GM12878 (cell line): ENCODE measurements around the gene COL18A1. TPM values are rescaled to one million over a fixed set of nuclear protein-coding genes. Genes with fewer than 3 reads are reported as not detected.

Source experiments
- ATAC-seq: fragments of 200-7000 bp; cut with Tn5 transposase; 3 replicates; pipeline ENCODE4 v1.9.1; 2020; ENCODE audit warnings: mild to moderate bottlenecking, moderate library complexity
- BruUV-seq: library from RNA; stranded (reverse); fragments of 400-500 nt; replicated peaks from 2 replicates; lab custom pipeline; 2021; lab: Mats Ljungman, UMichigan
- CTCF ChIA-PET: fragments of 300-600 bp; sonication (Branson Sonifier 250); formaldehyde crosslinking; extraction: SDS; loops from one replicate; lab custom pipeline; 2021; ENCODE audit warnings: inconsistent platforms; lab: Yijun Ruan, JAX
- POLR2A ChIA-PET: fragments of 350-600 bp; formaldehyde crosslinking; extraction: SDS; loops from one replicate; lab custom pipeline; 2021; ENCODE audit warnings: inconsistent platforms; lab: Charles Lee
- RAD21 ChIA-PET: fragments of 300-600 bp; sonication (Branson Sonifier 250); formaldehyde crosslinking; loops from one replicate; lab custom pipeline; 2023; ENCODE audit warnings: antibody characterized with exemption; ENCODE audit not compliant: unreplicated experiment; lab: Charles Lee
- SMC1A ChIA-PET: fragments of 300-600 bp; sonication (Branson Sonifier 250); formaldehyde crosslinking; loops from one replicate; lab custom pipeline; 2023; ENCODE audit not compliant: unreplicated experiment, uncharacterized antibody; lab: Charles Lee
- DNase-seq: peaks from one replicate; pipeline ENCODE4 v3.0.0-alpha.2; 2011; ENCODE audit warnings: low read depth, low spot score
- FAIRE-seq: peaks from 3 replicates; lab custom pipeline; 2011; peaks lifted over from hg19 to GRCh38; lab: Jason Lieb, UNC
- H2AFZ ChIP-seq: 2 replicates; pipeline ENCODE4 v1.6.0; 2011; ENCODE audit warnings: low read depth, low read length, control low read depth; ENCODE audit not compliant: control insufficient read depth
- H3K27ac ChIP-seq: 2 replicates; pipeline ENCODE4 v1.5.1; 2011; ENCODE audit warnings: control low read depth; ENCODE audit not compliant: control insufficient read depth, insufficient read depth
- H3K27me3 ChIP-seq, 2 experiments: replicated peaks in 1 of 2; 2 replicates each; pipeline versions ENCODE4 v1.6.0 to v1.6.1; 2011; ENCODE audit warnings: low read length in 1 of 2; ENCODE audit not compliant: control insufficient read depth in 2 of 2, insufficient read depth in 2 of 2
- H3K36me3 ChIP-seq, 2 experiments: 2 replicates each; pipeline ENCODE4 v1.5.1; 2011; ENCODE audit warnings: low read length in 1 of 2; ENCODE audit not compliant: control insufficient read depth in 2 of 2, insufficient read depth in 2 of 2
- H3K4me1 ChIP-seq: 2 replicates; pipeline ENCODE4 v1.6.1; 2011; ENCODE audit warnings: mild to moderate bottlenecking, low read length, moderate library complexity, mixed read lengths; ENCODE audit not compliant: control insufficient read depth, insufficient read depth
- H3K4me2 ChIP-seq: 2 replicates; pipeline ENCODE4 v1.6.0; 2011; ENCODE audit warnings: control low read depth; ENCODE audit not compliant: control insufficient read depth, insufficient read depth
- H3K4me3 ChIP-seq: fragments of 200-600 bp; sonication (generic); 2 replicates; pipeline ENCODE4 v1.5.1; 2016
- H3K79me2 ChIP-seq: 2 replicates; pipeline ENCODE4 v1.6.0; 2011; ENCODE audit warnings: low read length; ENCODE audit not compliant: control insufficient read depth, insufficient read depth
- H3K9ac ChIP-seq: 2 replicates; pipeline ENCODE4 v1.8.0; 2011; ENCODE audit warnings: low read length, control low read depth, mixed read lengths; ENCODE audit not compliant: control insufficient read depth, insufficient read depth
- H3K9me3 ChIP-seq: replicated peaks from 3 replicates; pipeline ENCODE4 v1.5.1; 2011; ENCODE audit warnings: mild to moderate bottlenecking, low read length; ENCODE audit not compliant: control insufficient read depth, insufficient read depth
- H4K20me1 ChIP-seq: 2 replicates; pipeline ENCODE4 v1.6.0; 2011; ENCODE audit not compliant: control insufficient read depth, insufficient read depth
- BMI1 ChIP-seq: fragments of 450-650 bp; IDR thresholded peaks from 2 replicates; pipeline ENCODE4 v1.6.1; 2016; ENCODE audit warnings: mild to moderate bottlenecking, moderate library complexity, borderline replicate concordance
- CHD2 ChIP-seq: IDR thresholded peaks from 2 replicates; pipeline ENCODE4 v1.6.1; 2011; ENCODE audit warnings: low read depth, low read length, improper control_type of control experiment, borderline replicate concordance
- DPF2 ChIP-seq: fragments of 450-650 bp; IDR thresholded peaks from 2 replicates; pipeline ENCODE4 v1.6.1; 2017; ENCODE audit warnings: mild to moderate bottlenecking
- ETV6 ChIP-seq, 2 experiments: fragments of 450-650 bp in 1 of 2; IDR thresholded peaks in 1 of 2; conservative IDR thresholded peaks in 1 of 2; 2 replicates each; pipeline ENCODE4 v1.6.1; 2014; ENCODE audit warnings: antibody characterized with exemption in 1 of 2, borderline replicate concordance in 1 of 2, low read depth in 1 of 2, mild to moderate bottlenecking in 1 of 2, moderate library complexity in 1 of 2
- EZH2 ChIP-seq: IDR thresholded peaks from 2 replicates; pipeline ENCODE4 v1.6.1; 2012; ENCODE audit warnings: low read depth, mild to moderate bottlenecking, control low read depth, inconsistent platforms, low read length, borderline replicate concordance; ENCODE audit not compliant: control insufficient read depth
- FOXM1 ChIP-seq: IDR thresholded peaks from 2 replicates; pipeline ENCODE4 v1.6.1; 2012; ENCODE audit warnings: low read depth, mild to moderate bottlenecking, inconsistent platforms, low read length, moderate library complexity
- GATAD2B ChIP-seq: fragments of 450-650 bp; conservative IDR thresholded peaks from 2 replicates; pipeline ENCODE4 v1.6.1; 2017; ENCODE audit warnings: low read depth, mild to moderate bottlenecking, moderate library complexity
- IKZF1 ChIP-seq: fragments of 450-650 bp; conservative IDR thresholded peaks from 2 replicates; pipeline ENCODE4 v1.6.1; 2017; ENCODE audit warnings: antibody characterized with exemption, mild to moderate bottlenecking
- MEF2A ChIP-seq: IDR thresholded peaks from 2 replicates; pipeline ENCODE4 v1.6.1; 2011; ENCODE audit warnings: low read depth, mild to moderate bottlenecking, low read length, moderate library complexity; ENCODE audit not compliant: insufficient read depth
- MYC ChIP-seq: IDR thresholded peaks from 2 replicates; pipeline ENCODE4 v1.6.1; 2011; ENCODE audit warnings: mild to moderate bottlenecking, low read length, moderate library complexity, inconsistent platforms; ENCODE audit not compliant: insufficient read depth, insufficient replicate concordance, insufficient read length, severe bottlenecking
- PAX5 ChIP-seq: IDR thresholded peaks from 2 replicates; pipeline ENCODE4 v1.6.1; 2011; ENCODE audit warnings: low read depth, low read length, borderline replicate concordance
- RFX5 ChIP-seq: IDR thresholded peaks from 2 replicates; pipeline ENCODE4 v1.6.1; 2011; ENCODE audit warnings: low read depth, low read length, improper control_type of control experiment
- SP1 ChIP-seq: IDR thresholded peaks from one replicate; pipeline ENCODE4 v1.6.1; 2011; ENCODE audit warnings: low read depth, low read length
- SRF ChIP-seq, 2 experiments: IDR thresholded peaks; 2 replicates each; pipeline ENCODE4 v1.6.1; 2011; ENCODE audit warnings: low read depth in 2 of 2, low read length in 2 of 2, mild to moderate bottlenecking in 1 of 2, moderate library complexity in 1 of 2
- WGBS: methylation state at CpG from one replicate; pipeline ENCODE4 v1.1.6; 2016; ENCODE audit warnings: low lambda C conversion rate; ENCODE audit not compliant: insufficient replicate concordance, insufficient coverage; ENCODE audit errors: missing lambda C conversion rate; 5-methylcytosine and 5-hydroxymethylcytosine counted together
- in situ Hi-C: fragments of 300-500 bp; cut with MboI; formaldehyde crosslinking; loops from 9 replicates; pipeline ENCODE4 v1.14.3; 2018; ENCODE audit warnings: mixed read lengths
- intact Hi-C: fragments of 100-400 bp; cut with micrococcal nuclease; formaldehyde crosslinking; loops from one replicate; pipeline ENCODE4 v1.14.2; 2022; ENCODE audit not compliant: unreplicated experiment
- polyA plus RNA-seq, 11 experiments: library from polyadenylated mRNA; depleted of rRNA in 4 of 11; unstranded in 6 of 11; stranded (reverse) in 5 of 11; fragments of >200 nt; fragmentation: Nextera tagmentation in 4 of 11; fragmentation: Illumina TruSeq in 1 of 11; extraction: Ambion mirVana in 4 of 11; extraction: Trizol in 1 of 11; gene quantifications; 1 replicate in 1 of 11; 2 replicates in 10 of 11; pipeline versions ENCODE4 v1.2.1 to v1.2.3, GENCODE V29; 2011 to 2016; ENCODE audit warnings: inconsistent platforms in 2 of 11, missing spikeins in 2 of 11, low read depth in 1 of 11
- total RNA-seq, 4 experiments: library from RNA; depleted of rRNA in 3 of 4; stranded (reverse); fragments of >200 nt in 3 of 4; fragmentation: Illumina TruSeq in 1 of 4; extraction: Trizol in 1 of 4; gene quantifications; 2 replicates each; pipeline versions ENCODE4 v1.2.1 to v1.2.3, GENCODE V29; 2013 to 2021
- TF ChIP-seq, protein P1 (sequence below): fragments of 450-650 bp; IDR thresholded peaks from 2 replicates; pipeline ENCODE4 v1.6.1; 2017; ENCODE audit warnings: mild to moderate bottlenecking
- TF ChIP-seq, protein P2 (sequence below): fragments of 450-650 bp; IDR thresholded peaks from 2 replicates; pipeline ENCODE4 v1.6.1; 2017; ENCODE audit warnings: low read depth, mild to moderate bottlenecking, moderate library complexity
- TF ChIP-seq, protein P3 (sequence below): fragments of 450-650 bp; conservative IDR thresholded peaks from 2 replicates; pipeline ENCODE4 v1.6.1; 2017; ENCODE audit warnings: mild to moderate bottlenecking, moderate library complexity

COL18A1 gene
- total and polyA plus RNA-seq, 10 of the 15 experiments (the other 5 are each of a cell fraction or from before 2014, with no cell fraction given): under 0.01 to 0.49 (median 0.09) TPM; not detected in 3

DNA sequence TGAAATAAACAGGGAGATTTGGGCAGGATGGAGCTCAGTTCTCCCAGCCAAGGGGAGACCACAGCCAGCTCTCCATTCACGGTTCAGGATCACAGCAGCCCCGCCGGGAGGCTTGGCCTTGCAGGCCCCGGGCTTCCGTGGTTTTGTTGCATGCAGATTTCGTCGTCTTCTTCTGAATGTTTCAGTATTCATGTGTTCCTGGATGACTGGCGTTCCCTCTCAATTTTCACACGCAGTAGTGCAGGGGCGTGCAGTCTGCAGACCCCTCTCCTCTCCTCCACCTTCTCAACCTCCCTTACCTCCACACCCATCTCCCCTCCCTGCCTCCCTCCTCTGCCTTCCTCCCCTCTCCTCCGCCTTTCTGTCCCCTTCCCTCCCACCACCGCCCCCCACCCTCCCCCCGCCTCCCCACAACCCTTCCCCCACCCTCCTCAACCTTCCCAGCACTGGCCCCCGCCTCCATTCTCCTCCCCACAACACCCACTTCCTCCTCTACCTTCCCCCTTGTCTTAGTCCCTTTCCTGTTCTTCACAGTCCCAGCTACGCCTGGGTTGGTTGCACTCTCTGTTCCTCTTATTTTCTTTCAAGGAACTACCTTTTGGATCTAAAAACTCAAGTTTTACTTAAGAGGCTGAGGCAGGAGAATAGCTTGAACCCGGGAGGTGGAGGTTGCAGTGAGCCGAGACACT is 145.7 kb downstream of the COL18A1 start:
- in situ Hi-C loops: no loop called here
- BruUV-seq: no TSS peak
- TF ChIP-seq SRF (IDR thresholded peaks at IDR 0.05; ENCODE audit: low read depth in 2 of 2, low read length in 2 of 2) (0 out of 4 replicates have a peak, but pooled peaks of 1 of the 2 experiments have one; percentile 37), MEF2A (0 out of 2 replicates have a peak, but pooled peaks have one; percentile 40), MYC (no peak), CHD2 (0 out of 2 replicates have a peak, but pooled peaks have one; percentile 58), ETV6 (conservative IDR thresholded peaks at IDR 0.05 in 1 of 2, IDR thresholded peaks at IDR 0.05 in 1 of 2; ENCODE audit: borderline replicate concordance in 1 of 2, low read depth in 1 of 2) (peak in 1 of 2 experiments; percentile 51; a peak in 1 of 4 replicates), BMI1 (0 out of 2 replicates have a peak, but pooled peaks have one; percentile 24), EZH2 (no peak), GATAD2B (peak; percentile 7; the same call in 1 of the 2 replicates), DPF2 (0 out of 2 replicates have a peak, but pooled peaks have one; percentile 31), IKZF1 (peak; percentile 59; the same call in 1 of the 2 replicates), SP1 (peak; percentile 64), FOXM1 (peak; percentile 68; the same call in 1 of the 2 replicates), PAX5 (peak; percentile 91), RFX5 (no peak)
- TF ChIP-seq, protein P1, sequence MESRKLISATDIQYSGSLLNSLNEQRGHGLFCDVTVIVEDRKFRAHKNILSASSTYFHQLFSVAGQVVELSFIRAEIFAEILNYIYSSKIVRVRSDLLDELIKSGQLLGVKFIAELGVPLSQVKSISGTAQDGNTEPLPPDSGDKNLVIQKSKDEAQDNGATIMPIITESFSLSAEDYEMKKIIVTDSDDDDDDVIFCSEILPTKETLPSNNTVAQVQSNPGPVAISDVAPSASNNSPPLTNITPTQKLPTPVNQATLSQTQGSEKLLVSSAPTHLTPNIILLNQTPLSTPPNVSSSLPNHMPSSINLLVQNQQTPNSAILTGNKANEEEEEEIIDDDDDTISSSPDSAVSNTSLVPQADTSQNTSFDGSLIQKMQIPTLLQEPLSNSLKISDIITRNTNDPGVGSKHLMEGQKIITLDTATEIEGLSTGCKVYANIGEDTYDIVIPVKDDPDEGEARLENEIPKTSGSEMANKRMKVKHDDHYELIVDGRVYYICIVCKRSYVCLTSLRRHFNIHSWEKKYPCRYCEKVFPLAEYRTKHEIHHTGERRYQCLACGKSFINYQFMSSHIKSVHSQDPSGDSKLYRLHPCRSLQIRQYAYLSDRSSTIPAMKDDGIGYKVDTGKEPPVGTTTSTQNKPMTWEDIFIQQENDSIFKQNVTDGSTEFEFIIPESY: no peak
- TF ChIP-seq, protein P2, sequence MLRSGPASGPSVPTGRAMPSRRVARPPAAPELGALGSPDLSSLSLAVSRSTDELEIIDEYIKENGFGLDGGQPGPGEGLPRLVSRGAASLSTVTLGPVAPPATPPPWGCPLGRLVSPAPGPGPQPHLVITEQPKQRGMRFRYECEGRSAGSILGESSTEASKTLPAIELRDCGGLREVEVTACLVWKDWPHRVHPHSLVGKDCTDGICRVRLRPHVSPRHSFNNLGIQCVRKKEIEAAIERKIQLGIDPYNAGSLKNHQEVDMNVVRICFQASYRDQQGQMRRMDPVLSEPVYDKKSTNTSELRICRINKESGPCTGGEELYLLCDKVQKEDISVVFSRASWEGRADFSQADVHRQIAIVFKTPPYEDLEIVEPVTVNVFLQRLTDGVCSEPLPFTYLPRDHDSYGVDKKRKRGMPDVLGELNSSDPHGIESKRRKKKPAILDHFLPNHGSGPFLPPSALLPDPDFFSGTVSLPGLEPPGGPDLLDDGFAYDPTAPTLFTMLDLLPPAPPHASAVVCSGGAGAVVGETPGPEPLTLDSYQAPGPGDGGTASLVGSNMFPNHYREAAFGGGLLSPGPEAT: peak; percentile 73
- TF ChIP-seq, protein P3, sequence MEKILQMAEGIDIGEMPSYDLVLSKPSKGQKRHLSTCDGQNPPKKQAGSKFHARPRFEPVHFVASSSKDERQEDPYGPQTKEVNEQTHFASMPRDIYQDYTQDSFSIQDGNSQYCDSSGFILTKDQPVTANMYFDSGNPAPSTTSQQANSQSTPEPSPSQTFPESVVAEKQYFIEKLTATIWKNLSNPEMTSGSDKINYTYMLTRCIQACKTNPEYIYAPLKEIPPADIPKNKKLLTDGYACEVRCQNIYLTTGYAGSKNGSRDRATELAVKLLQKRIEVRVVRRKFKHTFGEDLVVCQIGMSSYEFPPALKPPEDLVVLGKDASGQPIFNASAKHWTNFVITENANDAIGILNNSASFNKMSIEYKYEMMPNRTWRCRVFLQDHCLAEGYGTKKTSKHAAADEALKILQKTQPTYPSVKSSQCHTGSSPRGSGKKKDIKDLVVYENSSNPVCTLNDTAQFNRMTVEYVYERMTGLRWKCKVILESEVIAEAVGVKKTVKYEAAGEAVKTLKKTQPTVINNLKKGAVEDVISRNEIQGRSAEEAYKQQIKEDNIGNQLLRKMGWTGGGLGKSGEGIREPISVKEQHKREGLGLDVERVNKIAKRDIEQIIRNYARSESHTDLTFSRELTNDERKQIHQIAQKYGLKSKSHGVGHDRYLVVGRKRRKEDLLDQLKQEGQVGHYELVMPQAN: no peak

More for the DNA sequence above, 145.7 kb downstream of the COL18A1 start:
- ChIA-PET SMC1A (interaction anchor here (0.8 to 1.3 kb wide), 3 partner anchors 42 to 412 kb away, joined by 3 read pairs; no protein-coding TSS in a partner anchor), CTCF (interaction anchor here (0.7 to 1.0 kb wide), 2 partner anchors 45 to 72 kb away, joined by 3 to 5 read pairs; no protein-coding TSS in a partner anchor), POLR2A (no interaction called here), RAD21 (interaction anchor here (0.7 to 1.6 kb wide), 3 partner anchors 42 to 426 kb away, joined by 3 to 4 read pairs (median 4); no protein-coding TSS in a partner anchor)
- H3K79me2 ChIP-seq: peaks cover 2% of the 10 kb centered on the region
- FAIRE-seq (peak; percentile 87), ATAC-seq (peak; percentile 71), DNase-seq (peak; percentile 84)
- peak overlapping the region; percentile 68 for H3K9ac ChIP-seq
- no peaks in the 10 kb centered on the region for H4K20me1 ChIP-seq
- 0% methylated on average over 13 of the region's 17 CpGs for WGBS
- no peaks in the 10 kb centered on the region for H3K27me3 ChIP-seq
- peak overlapping the region; percentile 49 for H3K4me3 ChIP-seq
- peaks cover 30% of the 10 kb centered on the region for H3K4me1 ChIP-seq
- peak overlapping the region; percentile 73 for H2AFZ ChIP-seq
- H3K36me3 ChIP-seq: no peaks in the 10 kb centered on the region
- H3K27ac ChIP-seq: peak overlapping the region; percentile 94
- intact Hi-C loops: no loop called here
- no peaks in the 10 kb centered on the region for H3K9me3 ChIP-seq
- H3K4me2 ChIP-seq: peak overlapping the region; percentile 66
